ENCODE data around the gene TMPRSS9.

Gene TMPRSS9

DNA sequence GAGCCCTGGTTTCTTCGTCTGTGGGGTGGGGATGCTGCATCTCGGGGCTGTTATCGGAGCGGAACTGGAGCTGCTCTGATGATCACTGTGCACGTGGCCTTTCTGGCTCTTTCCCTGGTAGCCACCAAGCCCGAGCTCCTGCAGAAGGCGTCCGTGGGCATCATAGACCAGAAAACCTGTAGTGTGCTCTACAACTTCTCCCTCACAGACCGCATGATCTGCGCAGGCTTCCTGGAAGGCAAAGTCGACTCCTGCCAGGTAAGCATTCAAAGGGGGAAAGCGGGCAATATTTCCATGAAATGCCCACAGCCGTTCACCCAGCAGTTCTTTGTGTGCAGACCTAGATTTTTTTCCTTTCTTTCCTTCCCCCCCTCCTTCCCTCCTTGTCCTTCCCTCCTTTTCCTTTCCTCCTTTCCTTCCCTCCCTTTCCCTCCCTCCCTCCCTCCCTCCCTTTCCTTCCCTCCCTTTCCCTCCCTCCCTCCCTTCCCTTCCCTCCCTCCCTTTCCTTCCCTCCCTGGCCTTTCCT, 57.9 kb downstream of the TMPRSS9 start:
- Histone ChIP-seq H3K9ac (ENCODE audit: low read length) (no peak overlapping the region), H3K79me2 (ENCODE audit: insufficient read depth, low read length) (no peaks in the 10 kb centered on the region), H3K4me3 (ENCODE audit: low read depth, low read length, poor library complexity, severe bottlenecking) (no peak overlapping the region), H3K27ac (ENCODE audit: low read depth, low read length, poor library complexity, severe bottlenecking) (no peak overlapping the region), H3F3A (ENCODE audit: insufficient read depth, low read length) (no peaks in the 10 kb centered on the region), H3K27me3 (ENCODE audit: insufficient read depth, low read length) (no peaks in the 10 kb centered on the region), H3K9me2 (ENCODE audit: low read depth, low read length) (no peaks in the 10 kb centered on the region), H3K4me2 (ENCODE audit: low read length) (no peak overlapping the region), H3K4me1 (ENCODE audit: insufficient read depth, low read length, severe bottlenecking) (no peaks in the 10 kb centered on the region), H4K20me1 (ENCODE audit: insufficient read depth, low read length) (no peaks in the 10 kb centered on the region), H3K9me3 (ENCODE audit: low read length) (no peaks in the 10 kb centered on the region), H2AFZ (ENCODE audit: low read length) (no peak overlapping the region), H3K36me3 (ENCODE audit: insufficient read depth, low read length) (peaks cover 28% of the 10 kb centered on the region)
- TF ChIP-seq EZH2 (IDR thresholded peaks at IDR 0.05; ENCODE audit: borderline replicate concordance, low read length) (no peak), CTCF (IDR thresholded peaks at IDR 0.05; ENCODE audit: low read length) (no peak)

GRCh38 chr19:2419754-2420153, 59.7 kb downstream of the TMPRSS9 start:
- Histone ChIP-seq H3K9me3 (ENCODE audit: low read length) (no peaks in the 10 kb centered on the region), H3K27me3 (ENCODE audit: insufficient read depth, low read length) (no peaks in the 10 kb centered on the region), H3K4me2 (ENCODE audit: low read length) (no peak overlapping the region)

DNA sequence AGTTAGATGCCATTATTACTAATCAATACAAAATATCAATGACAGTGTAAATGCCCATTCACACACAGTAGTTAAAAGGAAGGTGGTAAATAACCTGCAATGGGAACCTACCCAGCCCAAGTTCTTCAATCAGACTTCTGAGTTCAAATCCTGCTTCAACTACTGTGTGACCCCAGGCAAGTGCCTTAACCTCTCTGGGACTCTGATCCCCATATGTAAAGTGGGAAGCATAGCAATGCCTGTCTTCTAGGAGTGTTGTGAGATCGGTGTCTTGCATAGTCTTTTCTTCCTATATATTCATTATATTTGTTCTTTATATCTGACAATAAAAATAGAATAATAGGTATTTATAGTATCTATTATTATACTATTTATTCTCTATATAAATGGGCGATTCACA, 60.4 kb downstream of the TMPRSS9 start:
- no peaks in the 10 kb centered on the region for H3F3A ChIP-seq (ENCODE audit: insufficient read depth, low read length)
- H3K27me3 ChIP-seq (ENCODE audit: insufficient read depth, low read length), result no peaks in the 10 kb centered on the region
- no peaks in the 10 kb centered on the region for H3K79me2 ChIP-seq (ENCODE audit: insufficient read depth, low read length)
- no peak overlapping the region for H3K27ac ChIP-seq (ENCODE audit: low read depth, low read length, poor library complexity, severe bottlenecking)
- no peak for TF ChIP-seq CTCF (IDR thresholded peaks at IDR 0.05; ENCODE audit: low read length)
- no peak for TF ChIP-seq EZH2 (IDR thresholded peaks at IDR 0.05; ENCODE audit: borderline replicate concordance, low read length)
- H3K4me1 ChIP-seq (ENCODE audit: insufficient read depth, low read length, severe bottlenecking), result no peaks in the 10 kb centered on the region
- H3K9me2 ChIP-seq (ENCODE audit: low read depth, low read length), result no peaks in the 10 kb centered on the region
- H2AFZ ChIP-seq (ENCODE audit: low read length), result no peak overlapping the region
- no peak overlapping the region for H3K4me3 ChIP-seq (ENCODE audit: low read depth, low read length, poor library complexity, severe bottlenecking)
- H4K20me1 ChIP-seq (ENCODE audit: insufficient read depth, low read length), result no peaks in the 10 kb centered on the region
- H3K36me3 ChIP-seq (ENCODE audit: insufficient read depth, low read length), result peaks cover 39% of the 10 kb centered on the region
- no peak overlapping the region for H3K9ac ChIP-seq (ENCODE audit: low read length)
- no peak overlapping the region for H3K4me2 ChIP-seq (ENCODE audit: low read length)
- no peaks in the 10 kb centered on the region for H3K9me3 ChIP-seq (ENCODE audit: low read length)

More at GRCh38 chr19:2419754-2420153, 59.7 kb downstream of the TMPRSS9 start:
- TF ChIP-seq EZH2 (IDR thresholded peaks at IDR 0.05; ENCODE audit: borderline replicate concordance, low read length), result no peak
- no peak for TF ChIP-seq CTCF (IDR thresholded peaks at IDR 0.05; ENCODE audit: low read length)
- H3K36me3 ChIP-seq (ENCODE audit: insufficient read depth, low read length), result peaks cover 38% of the 10 kb centered on the region
- no peak overlapping the region for H2AFZ ChIP-seq (ENCODE audit: low read length)
- H3K9ac ChIP-seq (ENCODE audit: low read length), result no peak overlapping the region
- H3K4me3 ChIP-seq (ENCODE audit: low read depth, low read length, poor library complexity, severe bottlenecking), result no peak overlapping the region
- no peaks in the 10 kb centered on the region for H3K9me2 ChIP-seq (ENCODE audit: low read depth, low read length)
- H3K4me1 ChIP-seq (ENCODE audit: insufficient read depth, low read length, severe bottlenecking), result no peaks in the 10 kb centered on the region
- no peaks in the 10 kb centered on the region for H3K79me2 ChIP-seq (ENCODE audit: insufficient read depth, low read length)
- H4K20me1 ChIP-seq (ENCODE audit: insufficient read depth, low read length), result no peaks in the 10 kb centered on the region
- no peak overlapping the region for H3K27ac ChIP-seq (ENCODE audit: low read depth, low read length, poor library complexity, severe bottlenecking)
- H3F3A ChIP-seq (ENCODE audit: insufficient read depth, low read length), result no peaks in the 10 kb centered on the region
